Transverse colon (tissue), 4 donors: ENCODE measurements around the gene TMC5. TPM values are rescaled to one million over a fixed set of nuclear protein-coding genes. Genes with fewer than 3 reads are reported as not detected.

ENCODE experiments used
- DNase-seq: peaks from one replicate; pipeline ENCODE4 v3.0.0-alpha.2; 2019
- H3K27ac ChIP-seq, 4 donors: fragments of 200-600 bp; sonication (generic); 2 replicates each; pipeline ENCODE4 v1.5.1; 2016 to 2018; ENCODE audit warnings: inconsistent platforms in 4 of 4
- H3K27me3 ChIP-seq: fragments of 200-600 bp; sonication (generic); 2 replicates; pipeline ENCODE4 v1.5.1; 2017; ENCODE audit warnings: inconsistent platforms
- H3K36me3 ChIP-seq, 4 donors: fragments of 200-600 bp; sonication (generic); 2 replicates each; pipeline ENCODE4 v1.5.1; 2017 to 2019; ENCODE audit warnings: inconsistent platforms in 4 of 4
- H3K4me1 ChIP-seq, 4 donors: fragments of 200-600 bp; sonication (generic); 2 replicates each; pipeline ENCODE4 v1.5.1; 2017 to 2020; ENCODE audit warnings: inconsistent platforms in 4 of 4
- H3K4me3 ChIP-seq, 4 donors: fragments of 200-600 bp; sonication (generic); 1 replicate in 1 of 4; 2 replicates in 3 of 4; pipeline versions ENCODE4 v1.5.1 to v1.6.1; 2017 to 2019; ENCODE audit warnings: inconsistent platforms in 4 of 4
- H3K9me3 ChIP-seq, 2 donors: fragments of 200-600 bp; sonication (generic); 2 replicates each; pipeline ENCODE4 v1.5.1; 2017 to 2019; ENCODE audit warnings: inconsistent platforms in 2 of 2
- EP300 ChIP-seq: sonication (generic); formaldehyde crosslinking; IDR thresholded peaks from one replicate; pipeline ENCODE4 v1.6.1; 2017; ENCODE audit warnings: antibody characterized with exemption, low read depth
- POLR2A ChIP-seq: fragments of 450-650 bp; IDR thresholded peaks from one replicate; pipeline ENCODE4 v1.6.1; 2016; ENCODE audit warnings: antibody characterized with exemption, mild to moderate bottlenecking, moderate library complexity
- POLR2AphosphoS5 ChIP-seq, 3 donors: sonication (generic); formaldehyde crosslinking; IDR thresholded peaks; one replicate each; pipeline ENCODE4 v1.6.1; 2016; ENCODE audit warnings: antibody characterized with exemption in 3 of 3
- WGBS, 2 donors: methylation state at CpG; one replicate each; pipeline ENCODE4 v1.1.5; 2018; ENCODE audit warnings: low coverage in 1 of 2; 5-methylcytosine and 5-hydroxymethylcytosine counted together
- in situ Hi-C, 4 donors: fragments of 200-750 bp; cut with MboI; loops; one replicate each; pipeline versions ENCODE4 v1.15.0 to v1.15.1; 2017; ENCODE audit warnings: low sequenced_read_pairs in 3 of 4, low pct_ligation_motif_present in 1 of 4, low pct_unique_long_range_greater_than_20kb in 1 of 4
- intact Hi-C: fragments of 100-400 bp; cut with DNase I; formaldehyde crosslinking; loops from one replicate; pipeline ENCODE4 v1.15.1; 2023; ENCODE audit warnings: low total_unique reads
- total RNA-seq, 4 donors: library from RNA; depleted of rRNA; stranded (reverse); fragments of >200 nt; gene quantifications; one replicate each; pipeline ENCODE4 v1.1.0, GENCODE V29; 2016
- TF ChIP-seq, protein P1 (sequence below), 5 experiments: fragments of 200-600 bp in 3 of 5; fragments of 450-650 bp in 2 of 5; sonication (generic) in 3 of 5; IDR thresholded peaks; 1 replicate in 2 of 5; 2 replicates in 3 of 5; pipeline ENCODE4 v1.5.1; 2016 to 2017; ENCODE audit warnings: antibody characterized with exemption in 5 of 5, inconsistent platforms in 3 of 5, mild to moderate bottlenecking in 2 of 5, moderate library complexity in 1 of 5

Gene TMC5
- total RNA-seq, 4 donors from 2014 or later: 14.5 to 94.6 (median 82.4) TPM

DNA sequence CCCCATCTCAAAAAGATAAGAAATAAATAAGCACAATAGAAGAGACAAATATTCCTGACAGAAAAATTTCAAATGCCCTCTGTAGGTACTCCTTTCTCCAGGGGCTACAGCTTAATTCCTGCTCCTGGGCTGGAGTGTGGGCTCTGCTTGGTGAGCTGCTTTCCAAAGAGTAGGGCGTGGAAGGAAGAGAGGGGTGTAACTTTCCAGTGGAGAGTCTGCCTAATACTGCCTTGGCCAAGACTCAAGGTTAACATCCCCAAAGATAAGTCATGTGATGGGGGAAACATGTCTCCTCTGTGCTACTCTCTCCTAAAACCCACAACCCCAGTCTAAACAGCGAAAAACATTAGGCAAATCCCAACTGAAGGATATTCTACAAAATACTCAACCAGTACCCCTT is 42.7 kb downstream of the TMC5 start:
- H3K36me3 ChIP-seq: no peaks in the 10 kb centered on the region
- peaks cover 0 to 5% (median 2%) of the 10 kb centered on the region in 4 donors for H3K4me1 ChIP-seq
- intact Hi-C loops (no loop called here), in situ Hi-C loops (no loop called here)
- no peak overlapping the region for H3K4me3 ChIP-seq
- H3K27me3 ChIP-seq: no peaks in the 10 kb centered on the region
- no peak for TF ChIP-seq POLR2A
- TF ChIP-seq POLR2AphosphoS5 (IDR thresholded peaks at IDR 0.05): no peak
- TF ChIP-seq EP300: no peak
- TF ChIP-seq, protein P1, sequence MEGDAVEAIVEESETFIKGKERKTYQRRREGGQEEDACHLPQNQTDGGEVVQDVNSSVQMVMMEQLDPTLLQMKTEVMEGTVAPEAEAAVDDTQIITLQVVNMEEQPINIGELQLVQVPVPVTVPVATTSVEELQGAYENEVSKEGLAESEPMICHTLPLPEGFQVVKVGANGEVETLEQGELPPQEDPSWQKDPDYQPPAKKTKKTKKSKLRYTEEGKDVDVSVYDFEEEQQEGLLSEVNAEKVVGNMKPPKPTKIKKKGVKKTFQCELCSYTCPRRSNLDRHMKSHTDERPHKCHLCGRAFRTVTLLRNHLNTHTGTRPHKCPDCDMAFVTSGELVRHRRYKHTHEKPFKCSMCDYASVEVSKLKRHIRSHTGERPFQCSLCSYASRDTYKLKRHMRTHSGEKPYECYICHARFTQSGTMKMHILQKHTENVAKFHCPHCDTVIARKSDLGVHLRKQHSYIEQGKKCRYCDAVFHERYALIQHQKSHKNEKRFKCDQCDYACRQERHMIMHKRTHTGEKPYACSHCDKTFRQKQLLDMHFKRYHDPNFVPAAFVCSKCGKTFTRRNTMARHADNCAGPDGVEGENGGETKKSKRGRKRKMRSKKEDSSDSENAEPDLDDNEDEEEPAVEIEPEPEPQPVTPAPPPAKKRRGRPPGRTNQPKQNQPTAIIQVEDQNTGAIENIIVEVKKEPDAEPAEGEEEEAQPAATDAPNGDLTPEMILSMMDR (IDR thresholded peaks at IDR 0.05): no peak
- no peak overlapping the region for H3K27ac ChIP-seq
- WGBS, 2 donors: 87% methylated on average over 2 of the region's 2 CpGs; no CpG with 5 or more reads in 1 of the 2 donors
- no peak for DNase-seq
- no peaks in the 10 kb centered on the region for H3K9me3 ChIP-seq

DNA sequence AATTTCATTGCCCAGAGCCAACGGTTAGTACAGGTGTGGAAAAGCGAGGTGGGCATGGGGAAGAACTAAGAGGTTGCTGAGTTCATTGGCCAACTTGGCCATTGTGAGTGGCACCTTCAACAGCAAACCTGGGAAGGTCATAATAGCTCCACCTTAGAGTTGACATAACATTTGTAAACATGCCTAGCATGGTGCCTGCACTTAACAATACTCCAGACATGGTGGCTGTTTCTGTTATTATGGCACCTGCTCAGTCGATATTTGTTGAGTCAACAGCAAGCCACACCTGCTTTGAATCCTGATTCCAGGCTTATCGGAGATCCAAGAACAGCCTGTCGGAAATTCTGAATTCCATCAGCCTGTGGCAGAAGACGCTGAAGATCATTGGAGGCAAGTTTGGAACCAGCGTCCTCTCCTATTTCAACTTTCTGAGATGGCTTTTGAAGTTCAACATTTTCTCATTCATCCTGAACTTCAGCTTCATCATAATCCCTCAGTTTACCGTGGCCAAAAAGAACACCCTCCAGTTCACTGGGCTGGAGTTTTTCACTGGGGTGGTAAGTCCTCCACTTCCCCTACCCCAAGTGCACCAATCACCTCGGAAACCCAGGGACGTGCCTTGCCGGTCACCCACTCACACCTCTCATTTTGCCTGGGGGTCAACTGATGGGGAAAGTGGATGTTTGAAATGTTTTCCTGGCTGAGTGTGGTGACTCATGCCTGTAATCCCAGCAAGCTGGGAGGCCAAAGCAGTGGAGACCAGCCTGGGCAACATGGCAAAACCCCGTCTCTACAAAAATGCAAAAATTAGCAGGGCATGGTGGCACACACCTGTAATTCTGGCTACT is 46.0 kb downstream of the TMC5 start:
- Histone ChIP-seq H3K4me3 (no peak overlapping the region), H3K9me3 (no peaks in the 10 kb centered on the region), H3K27ac (peak overlapping the region in 3 of 4 donors; percentile 2 to 51 (median 46)), H3K27me3 (no peaks in the 10 kb centered on the region), H3K4me1 (peaks cover 0 to 5% (median 2%) of the 10 kb centered on the region in 4 donors), H3K36me3 (peaks cover 0 to 6% (median 0%) of the 10 kb centered on the region in 4 donors)
- in situ Hi-C loops (no loop called here), intact Hi-C loops (no loop called here)
- WGBS, 2 donors: 43 to 78% methylated on average over 4 to 12 of the region's 12 CpGs
- no peak for DNase-seq
- no peak for TF ChIP-seq POLR2A
- no peak for TF ChIP-seq EP300
- TF ChIP-seq, protein P1 (IDR thresholded peaks at IDR 0.05): no peak
- TF ChIP-seq POLR2AphosphoS5 (IDR thresholded peaks at IDR 0.05): peak in 1 of 3 donors; percentile 37

DNA sequence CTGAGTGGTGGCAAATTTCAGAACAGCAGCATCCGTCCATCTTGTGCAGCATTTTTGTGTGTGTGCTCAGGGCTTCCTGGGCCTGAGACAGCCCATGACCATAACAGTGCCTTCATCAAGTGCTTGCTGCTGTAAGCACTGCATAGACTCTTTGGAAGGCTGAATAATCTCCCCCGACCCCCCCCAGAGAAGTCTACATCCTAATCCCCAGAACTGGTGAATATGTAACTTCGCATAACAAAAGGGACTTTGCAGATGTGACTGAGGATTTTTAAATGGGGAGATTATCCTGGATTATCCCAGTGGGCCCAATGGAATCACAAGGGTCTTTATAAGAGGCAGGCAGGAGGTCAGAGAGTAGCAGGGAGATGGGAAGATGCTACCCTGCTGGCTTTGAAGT is 50.6 kb downstream of the TMC5 start:
- peaks cover 0 to 16% (median 0%) of the 10 kb centered on the region in 4 donors for H3K36me3 ChIP-seq
- DNase-seq: no peak
- WGBS, 2 donors: 91% methylated on average over 3 of the region's 3 CpGs; no CpG with 5 or more reads in 1 of the 2 donors
- no peak overlapping the region for H3K27ac ChIP-seq
- in situ Hi-C loops: no loop called here
- H3K4me1 ChIP-seq: peaks cover 0 to 2% (median under 1%) of the 10 kb centered on the region in 4 donors
- TF ChIP-seq POLR2AphosphoS5 (IDR thresholded peaks at IDR 0.05) (no peak), POLR2A (no peak), EP300 (no peak)
- TF ChIP-seq, protein P1 (IDR thresholded peaks at IDR 0.05): no peak
- H3K4me3 ChIP-seq: no peak overlapping the region
- H3K27me3 ChIP-seq: no peaks in the 10 kb centered on the region
- intact Hi-C loops: no loop called here
- H3K9me3 ChIP-seq: no peaks in the 10 kb centered on the region

DNA sequence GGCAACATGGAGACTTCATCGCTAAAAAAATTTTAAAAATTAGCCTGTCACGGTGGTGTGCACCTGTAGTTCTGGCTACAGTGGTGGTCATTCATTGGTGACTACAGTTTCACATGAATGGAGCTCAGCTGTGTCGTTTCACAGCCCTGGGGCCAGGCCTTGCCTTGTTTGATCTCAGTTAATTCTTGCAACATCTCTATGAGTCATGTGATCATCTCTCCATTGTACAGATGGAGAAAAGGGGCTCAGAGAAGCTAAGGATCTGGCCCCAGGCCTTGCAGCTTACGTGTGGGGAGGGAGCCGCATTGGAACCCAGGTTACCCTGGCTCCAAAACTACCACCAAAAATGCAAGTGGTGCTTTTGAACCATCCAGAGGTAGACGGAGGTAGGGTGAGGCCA is 54.8 kb downstream of the TMC5 start:
- no peaks in the 10 kb centered on the region for H3K9me3 ChIP-seq
- H3K4me3 ChIP-seq: no peak overlapping the region
- DNase-seq: no peak
- peaks cover 0 to 10% (median 0%) of the 10 kb centered on the region in 4 donors for H3K36me3 ChIP-seq
- intact Hi-C loops: no loop called here
- TF ChIP-seq EP300 (no peak), POLR2A (no peak), POLR2AphosphoS5 (IDR thresholded peaks at IDR 0.05) (no peak)
- TF ChIP-seq, protein P1 (IDR thresholded peaks at IDR 0.05): no peak
- H3K4me1 ChIP-seq: no peaks in the 10 kb centered on the region
- in situ Hi-C loops: no loop called here
- H3K27ac ChIP-seq: no peak overlapping the region
- H3K27me3 ChIP-seq: no peaks in the 10 kb centered on the region
- 88% methylated on average over 6 of the region's 6 CpGs; no CpG with 5 or more reads in 1 of the 2 donors for WGBS, 2 donors
